ENCODE measurements around the gene FBXW12.

The FBXW12 gene

GRCh38 chr3:48409291-48410201 lies 37.5 kb downstream of the FBXW12 start:
- peak; percentile 5 for DNase-seq (ENCODE audit: low spot score)

- DNase-seq (ENCODE audit: low spot score), result peak; percentile 8
Measured at GRCh38 chr3:48410205-48411040, 38.4 kb downstream of the FBXW12 start.

GRCh38 chr3:48411041-48411588 lies 39.1 kb downstream of the FBXW12 start:
- DNase-seq (ENCODE audit: low spot score), result no peak

GRCh38 chr3:48411606-48412374 lies 39.8 kb downstream of the FBXW12 start:
- DNase-seq (ENCODE audit: low spot score), result peak; percentile 10

- no peak for DNase-seq (ENCODE audit: low spot score)
Measured at GRCh38 chr3:48412375-48413001, 40.5 kb downstream of the FBXW12 start.

- DNase-seq (ENCODE audit: low spot score), result no peak
Measured at GRCh38 chr3:48413086-48413485, 41.1 kb downstream of the FBXW12 start.

GRCh38 chr3:48413611-48414010 lies 41.6 kb downstream of the FBXW12 start:
- no peak for DNase-seq (ENCODE audit: low spot score)

- DNase-seq (ENCODE audit: low spot score), result no peak
Measured at GRCh38 chr3:48414376-48415250, 42.6 kb downstream of the FBXW12 start.

GRCh38 chr3:48415251-48415953 lies 43.4 kb downstream of the FBXW12 start:
- no peak for DNase-seq (ENCODE audit: low spot score)

GRCh38 chr3:48416091-48416505 lies 44.1 kb downstream of the FBXW12 start:
- no peak for DNase-seq (ENCODE audit: low spot score)

- DNase-seq (ENCODE audit: low spot score), result no peak
Measured at GRCh38 chr3:48416546-48416945, 44.5 kb downstream of the FBXW12 start.

- no peak for DNase-seq (ENCODE audit: low spot score)
Measured at GRCh38 chr3:48417529-48418108, 45.6 kb downstream of the FBXW12 start.

GRCh38 chr3:48418140-48418539 lies 46.1 kb downstream of the FBXW12 start:
- DNase-seq (ENCODE audit: low spot score), result no peak

- no peak for DNase-seq (ENCODE audit: low spot score)
Measured at GRCh38 chr3:48418651-48419050, 46.6 kb downstream of the FBXW12 start.

GRCh38 chr3:48419149-48419548 lies 47.1 kb downstream of the FBXW12 start:
- no peak for DNase-seq (ENCODE audit: low spot score)

- no peak for DNase-seq (ENCODE audit: low spot score)
Measured at GRCh38 chr3:48419597-48419996, 47.6 kb downstream of the FBXW12 start.

- DNase-seq (ENCODE audit: low spot score), result no peak
Measured at GRCh38 chr3:48420561-48420960, 48.5 kb downstream of the FBXW12 start.

- no peak for DNase-seq (ENCODE audit: low spot score)
Measured at GRCh38 chr3:48422272-48422671, 50.3 kb downstream of the FBXW12 start.

- no peak for DNase-seq (ENCODE audit: low spot score)
Measured at GRCh38 chr3:48422681-48423080, 50.7 kb downstream of the FBXW12 start.
